B cell (primary cell): Measurements from ENCODE around the gene LYPD3. TPM values are rescaled to one million over a fixed set of nuclear protein-coding genes. Genes with fewer than 3 reads are reported as not detected.
A peak's percentile ranks its signal among the peaks of the same experiment; 100 is the strongest.

Experiments
- ATAC-seq: fragments of 200-7000 bp; cut with Tn5 transposase; one replicate; pipeline ENCODE4 v1.10.0; 2021; ENCODE audit warnings: low read depth, mild to moderate bottlenecking, moderate number of reproducible peaks, moderate library complexity
- CTCF ChIA-PET: fragments of 350-600 bp; sonication (Branson Sonifier 250); formaldehyde crosslinking; loops from one replicate; lab custom pipeline; 2021; ENCODE audit warnings: antibody characterized with exemption, inconsistent platforms; lab: Charles Lee
- POLR2A ChIA-PET: fragments of 350-600 bp; sonication (Branson Sonifier 250); formaldehyde crosslinking; loops from one replicate; lab custom pipeline; 2021; ENCODE audit warnings: antibody characterized with exemption; lab: Charles Lee
- DNase-seq: peaks from one replicate; pipeline ENCODE4 v3.0.0; 2013
- H2AFZ ChIP-seq: 2 replicates; pipeline ENCODE4 v1.6.1; 2012; ENCODE audit warnings: mild to moderate bottlenecking, low read depth, low read length; ENCODE audit not compliant: insufficient read depth, poor library complexity, severe bottlenecking
- H3K27ac ChIP-seq, 2 donors: 1 replicate in 1 of 2; 2 replicates in 1 of 2; pipeline ENCODE4 v1.5.1; 2012 to 2013; ENCODE audit warnings: low read length in 2 of 2, mild to moderate bottlenecking in 2 of 2, moderate library complexity in 1 of 2
- H3K27me3 ChIP-seq, 4 experiments: fragments of 200-600 bp in 1 of 4; sonication (generic) in 1 of 4; replicated peaks in 1 of 4; 1 replicate in 2 of 4; 2 replicates in 2 of 4; pipeline versions ENCODE4 v1.6.1 to v1.7.0; 2013 to 2016; ENCODE audit warnings: low read length in 3 of 4, mild to moderate bottlenecking in 2 of 4, mixed read lengths in 1 of 4, moderate library complexity in 1 of 4; ENCODE audit not compliant: insufficient read depth in 4 of 4, control insufficient read depth in 3 of 4; ENCODE audit errors: control extremely low read depth in 1 of 4
- H3K36me3 ChIP-seq, 2 experiments: replicated peaks in 1 of 2; 1 replicate in 1 of 2; 2 replicates in 1 of 2; pipeline versions ENCODE4 v1.6.1 to v1.7.1; 2013; ENCODE audit warnings: low read length in 1 of 2; ENCODE audit not compliant: insufficient read depth in 2 of 2, control insufficient read depth in 1 of 2; ENCODE audit errors: control extremely low read depth in 1 of 2, extremely low read depth in 1 of 2
- H3K4me1 ChIP-seq, 2 donors: fragments of 200-600 bp in 1 of 2; sonication (generic) in 1 of 2; 1 replicate in 1 of 2; 2 replicates in 1 of 2; pipeline versions ENCODE4 v1.5.1 to v1.6.1; 2013 to 2017; ENCODE audit warnings: low read length in 2 of 2; ENCODE audit not compliant: control insufficient read depth in 2 of 2, insufficient read depth in 2 of 2
- H3K4me2 ChIP-seq: replicated peaks from 2 replicates; pipeline ENCODE3; 2012; ENCODE audit warnings: mild to moderate bottlenecking, low read depth, low read length; ENCODE audit not compliant: poor library complexity, severe bottlenecking
- H3K4me3 ChIP-seq, 5 experiments: fragments of 200-600 bp in 1 of 5; sonication (generic) in 1 of 5; 1 replicate in 3 of 5; 2 replicates in 2 of 5; pipeline versions ENCODE4 v1.5.1 to v1.7.0; 2011 to 2016; ENCODE audit warnings: low read length in 4 of 5, mild to moderate bottlenecking in 4 of 5, low read depth in 2 of 5, control low read depth in 1 of 5, moderate library complexity in 1 of 5; ENCODE audit not compliant: insufficient read depth in 1 of 5; ENCODE audit errors: control extremely low read depth in 1 of 5, extremely low read depth in 1 of 5
- H3K79me2 ChIP-seq: fragments of 200-600 bp; sonication (generic); one replicate; pipeline ENCODE4 v1.6.0; 2016; ENCODE audit warnings: low read length; ENCODE audit not compliant: control insufficient read depth, insufficient read depth
- H3K9ac ChIP-seq: fragments of 200-600 bp; sonication (generic); 2 replicates; pipeline ENCODE4 v1.6.1; 2017; ENCODE audit warnings: mild to moderate bottlenecking, low read length, moderate library complexity
- H3K9me3 ChIP-seq, 3 donors: one replicate each; pipeline versions ENCODE4 v1.6.1 to v1.7.1; 2013; ENCODE audit warnings: low read length in 2 of 3; ENCODE audit not compliant: control insufficient read depth in 2 of 3, insufficient read depth in 1 of 3; ENCODE audit errors: control extremely low read depth in 1 of 3
- H4K20me1 ChIP-seq: 2 replicates; pipeline ENCODE4 v1.6.0; 2012; ENCODE audit warnings: mild to moderate bottlenecking, low read length; ENCODE audit not compliant: insufficient read depth, control insufficient read depth, poor library complexity, severe bottlenecking
- H3K27ac Mint-ChIP-seq: one replicate; pipeline ENCODE4 v1.8.0; 2021; ENCODE audit warnings: mixed read lengths
- H3K27me3 Mint-ChIP-seq: one replicate; pipeline ENCODE4 v1.8.0; 2021; ENCODE audit warnings: mixed read lengths
- H3K4me1 Mint-ChIP-seq: one replicate; pipeline ENCODE4 v1.8.0; 2021; ENCODE audit warnings: mixed read lengths
- H3K4me3 Mint-ChIP-seq: one replicate; pipeline ENCODE4 v1.8.0; 2021; ENCODE audit warnings: mixed read lengths
- H3K9me3 Mint-ChIP-seq: one replicate; pipeline ENCODE4 v1.8.0; 2022; ENCODE audit warnings: mixed read lengths; ENCODE audit not compliant: insufficient read depth
- CTCF ChIP-seq: fragments of 200-600 bp; IDR thresholded peaks from one replicate; pipeline ENCODE4 v1.8.0; 2022; ENCODE audit warnings: antibody characterized with exemption, mild to moderate bottlenecking
- EZH2 ChIP-seq: IDR thresholded peaks from 2 replicates; pipeline ENCODE4 v1.6.1; 2012; ENCODE audit warnings: borderline replicate concordance, low read depth, mild to moderate bottlenecking, moderate library complexity, low read length; ENCODE audit not compliant: insufficient read depth, poor library complexity, severe bottlenecking
- WGBS: methylation state at CpG from one replicate; pipeline ENCODE4 v1.1.5; 2013; ENCODE audit warnings: missing lambda C conversion rate; ENCODE audit not compliant: insufficient coverage; 5-methylcytosine and 5-hydroxymethylcytosine counted together
- intact Hi-C: fragments of 100-400 bp; cut with micrococcal nuclease; formaldehyde crosslinking; loops from one replicate; pipeline ENCODE4 v1.10.0; 2022
- polyA plus RNA-seq: library from polyadenylated mRNA; depleted of rRNA; stranded (reverse); fragments of >200 nt; gene quantifications from 2 replicates; pipeline ENCODE4 v1.2.3, GENCODE V29; 2012
- total RNA-seq, 2 donors: library from RNA; stranded (reverse); fragments of 120-200 nt in 1 of 2; gene quantifications; 1 replicate in 1 of 2; 2 replicates in 1 of 2; pipeline versions ENCODE4 v1.2.3 to v1.2.4, GENCODE V29; 2013 to 2022

LYPD3 gene
- total and polyA plus RNA-seq, 2 donors (not counting 1 experiment from before 2014, with no cell fraction given): 0.27 to 2.2 TPM

- ATAC-seq: peak; percentile 25
These were observed 1.2 kb downstream of the LYPD3 start for GRCh38 chr19:43464134-43464775.

More at GRCh38 chr19:43464134-43464775, 1.2 kb downstream of the LYPD3 start:
- H3K36me3 ChIP-seq: no peaks in the 10 kb centered on the region
- H3K4me3 Mint-ChIP-seq: peak overlapping the region; percentile 97
- H2AFZ ChIP-seq: peak overlapping the region; percentile 84
- WGBS: 8% methylated on average over 27 of the region's 33 CpGs
- peak overlapping the region; percentile 30 to 40 for H3K27ac ChIP-seq
- H3K4me2 ChIP-seq: peak overlapping the region; percentile 96
- TF ChIP-seq CTCF (no peak), EZH2 (no peak)
- peaks cover 8 to 14% of the 10 kb centered on the region in 2 donors for H3K4me1 ChIP-seq
- no peaks in the 10 kb centered on the region for H4K20me1 ChIP-seq
- peaks cover 15% of the 10 kb centered on the region for H3K4me1 Mint-ChIP-seq
- peaks cover 0 to 22% (median 0%) of the 10 kb centered on the region in 3 donors for H3K9me3 ChIP-seq
- H3K27me3 Mint-ChIP-seq: peaks cover 4% of the 10 kb centered on the region
- H3K9ac ChIP-seq: peak overlapping the region; percentile 82
- intact Hi-C loops: loop anchor here (1.0 to 5.0 kb wide), 2 partner anchors 53 to 155 kb away; partner anchors contain the start of gene ZNF428
- peak overlapping the region; percentile 85 for H3K27ac Mint-ChIP-seq
- POLR2A ChIA-PET: interaction anchor here (0.5 to 2.1 kb wide), 5 partner anchors 24 to 313 kb away, joined by 3 to 13 read pairs (median 3); partner anchors contain the start of genes PHLDB3 and ZNF575
- CTCF ChIA-PET: interaction anchor here (0.8 to 3.6 kb wide), 10 partner anchors 9 to 132 kb away, joined by 3 to 21 read pairs (median 8); partner anchors contain the start of genes IRGQ, ZNF575 and ZNF576
- H3K79me2 ChIP-seq: no peaks in the 10 kb centered on the region
- no peaks in the 10 kb centered on the region for H3K9me3 Mint-ChIP-seq
- H3K4me3 ChIP-seq: peak overlapping the region; percentile 13 to 96 (median 77)
- DNase-seq: no peak
- peaks cover 0 to 12% (median 5%) of the 10 kb centered on the region in 4 experiments for H3K27me3 ChIP-seq
